Ascending aorta (tissue), 2 donors: ENCODE measurements around the gene MYH15. TPM values are rescaled to one million over a fixed set of nuclear protein-coding genes. Genes with fewer than 3 reads are reported as not detected.
A peak's percentile ranks its signal among the peaks of the same experiment; 100 is the strongest.

Source experiments
- DNase-seq, 2 donors: peaks; one replicate each; pipeline ENCODE4 v3.0.0-alpha.2; 2019; ENCODE audit warnings: low spot score in 2 of 2
- H3K27ac ChIP-seq, 2 donors: fragments of 200-600 bp; sonication (generic); one replicate each; pipeline ENCODE4 v1.5.1; 2016 to 2017; ENCODE audit warnings: mild to moderate bottlenecking in 1 of 2
- H3K27me3 ChIP-seq: fragments of 200-600 bp; sonication (generic); one replicate; pipeline ENCODE4 v1.5.1; 2017
- H3K36me3 ChIP-seq, 2 donors: fragments of 200-600 bp; sonication (generic); one replicate each; pipeline ENCODE4 v1.5.1; 2016
- H3K4me1 ChIP-seq, 2 donors: fragments of 200-600 bp; sonication (generic); one replicate each; pipeline ENCODE4 v1.5.1; 2016 to 2017; ENCODE audit warnings: mild to moderate bottlenecking in 1 of 2
- H3K4me3 ChIP-seq, 2 donors: fragments of 200-600 bp; sonication (generic); one replicate each; pipeline ENCODE4 v1.5.1; 2016 to 2017; ENCODE audit warnings: mild to moderate bottlenecking in 1 of 2
- H3K9me3 ChIP-seq, 2 donors: fragments of 200-600 bp; sonication (generic); one replicate each; pipeline ENCODE4 v1.5.1; 2016
- intact Hi-C: fragments of 100-400 bp; cut with DNase I; formaldehyde crosslinking; loops from one replicate; pipeline ENCODE4 v1.15.1; 2023
- total RNA-seq: library from RNA; depleted of rRNA; stranded (reverse); fragments of >200 nt; gene quantifications from one replicate; pipeline ENCODE4 v1.1.0, GENCODE V29; 2016
- TF ChIP-seq, protein P1 (sequence below), 3 experiments: fragments of 200-600 bp in 2 of 3; fragments of 450-650 bp in 1 of 3; sonication (generic) in 2 of 3; IDR thresholded peaks; one replicate each; pipeline ENCODE4 v1.5.1; 2016 to 2019; ENCODE audit warnings: antibody characterized with exemption in 3 of 3, mild to moderate bottlenecking in 1 of 3, moderate library complexity in 1 of 3

MYH15 gene
- total RNA-seq, 1 donor from 2014 or later: not detected

DNA sequence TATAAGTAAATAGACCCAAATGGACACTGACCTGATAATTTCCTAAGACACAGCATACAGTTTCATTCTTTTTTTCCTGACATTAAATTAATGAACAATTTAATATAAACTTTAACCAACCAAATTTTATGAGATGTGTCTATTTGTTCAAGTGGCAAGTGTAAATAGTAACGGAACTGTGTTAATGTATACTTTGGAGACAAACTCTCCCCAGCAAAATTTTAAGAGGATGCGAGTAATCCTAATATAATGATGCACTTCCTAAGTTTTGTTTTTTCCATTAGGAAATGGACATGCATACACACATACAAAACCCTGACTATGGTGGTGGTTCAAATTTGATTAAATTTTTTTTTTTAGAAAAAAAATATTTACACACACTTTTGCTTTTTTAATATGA is 38.5 kb upstream of the MYH15 start:
- Histone ChIP-seq H3K27me3 (no peaks in the 10 kb centered on the region), H3K4me3 (no peak overlapping the region), H3K4me1 (no peaks in the 10 kb centered on the region), H3K9me3 (no peaks in the 10 kb centered on the region), H3K27ac (no peak overlapping the region), H3K36me3 (no peaks in the 10 kb centered on the region)
- intact Hi-C loops: no loop called here
- DNase-seq: no peak
- TF ChIP-seq, protein P1, sequence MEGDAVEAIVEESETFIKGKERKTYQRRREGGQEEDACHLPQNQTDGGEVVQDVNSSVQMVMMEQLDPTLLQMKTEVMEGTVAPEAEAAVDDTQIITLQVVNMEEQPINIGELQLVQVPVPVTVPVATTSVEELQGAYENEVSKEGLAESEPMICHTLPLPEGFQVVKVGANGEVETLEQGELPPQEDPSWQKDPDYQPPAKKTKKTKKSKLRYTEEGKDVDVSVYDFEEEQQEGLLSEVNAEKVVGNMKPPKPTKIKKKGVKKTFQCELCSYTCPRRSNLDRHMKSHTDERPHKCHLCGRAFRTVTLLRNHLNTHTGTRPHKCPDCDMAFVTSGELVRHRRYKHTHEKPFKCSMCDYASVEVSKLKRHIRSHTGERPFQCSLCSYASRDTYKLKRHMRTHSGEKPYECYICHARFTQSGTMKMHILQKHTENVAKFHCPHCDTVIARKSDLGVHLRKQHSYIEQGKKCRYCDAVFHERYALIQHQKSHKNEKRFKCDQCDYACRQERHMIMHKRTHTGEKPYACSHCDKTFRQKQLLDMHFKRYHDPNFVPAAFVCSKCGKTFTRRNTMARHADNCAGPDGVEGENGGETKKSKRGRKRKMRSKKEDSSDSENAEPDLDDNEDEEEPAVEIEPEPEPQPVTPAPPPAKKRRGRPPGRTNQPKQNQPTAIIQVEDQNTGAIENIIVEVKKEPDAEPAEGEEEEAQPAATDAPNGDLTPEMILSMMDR (IDR thresholded peaks at IDR 0.05): no peak

GRCh38 chr3:108548304-108548703 is 37.9 kb upstream of the MYH15 start:
- H3K4me3 ChIP-seq: no peak overlapping the region
- H3K27me3 ChIP-seq: no peaks in the 10 kb centered on the region
- H3K9me3 ChIP-seq: no peaks in the 10 kb centered on the region
- H3K4me1 ChIP-seq: no peaks in the 10 kb centered on the region
- H3K36me3 ChIP-seq: no peaks in the 10 kb centered on the region
- DNase-seq: no peak
- TF ChIP-seq, protein P1 (IDR thresholded peaks at IDR 0.05): no peak
- no peak overlapping the region for H3K27ac ChIP-seq
- intact Hi-C loops: no loop called here

DNA sequence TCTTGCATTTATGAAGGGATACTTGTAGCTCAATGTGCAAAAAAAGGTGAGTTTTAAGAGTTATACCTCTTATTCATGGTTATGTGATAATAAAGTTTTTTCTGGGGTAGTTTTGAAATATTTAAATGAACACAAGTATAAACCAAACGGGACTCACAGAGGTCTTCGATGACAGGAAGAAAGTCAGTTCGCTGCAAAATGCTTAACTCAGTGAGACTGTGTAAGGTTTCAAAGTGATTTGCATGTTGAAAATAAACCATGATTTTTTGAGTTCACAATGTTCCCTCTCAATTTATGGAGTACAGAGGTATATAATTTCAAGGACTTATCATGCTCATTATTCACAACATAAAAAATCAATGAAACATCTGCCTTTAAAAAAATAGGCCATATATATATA is 36.3 kb upstream of the MYH15 start:
- Histone ChIP-seq H3K4me3 (peak overlapping the region; percentile 24 to 43), H3K9me3 (no peaks in the 10 kb centered on the region), H3K4me1 (no peaks in the 10 kb centered on the region), H3K27ac (no peak overlapping the region), H3K36me3 (no peaks in the 10 kb centered on the region), H3K27me3 (no peaks in the 10 kb centered on the region)
- TF ChIP-seq, protein P1 (IDR thresholded peaks at IDR 0.05): no peak
- no peak for DNase-seq
- intact Hi-C loops: no loop called here

DNA sequence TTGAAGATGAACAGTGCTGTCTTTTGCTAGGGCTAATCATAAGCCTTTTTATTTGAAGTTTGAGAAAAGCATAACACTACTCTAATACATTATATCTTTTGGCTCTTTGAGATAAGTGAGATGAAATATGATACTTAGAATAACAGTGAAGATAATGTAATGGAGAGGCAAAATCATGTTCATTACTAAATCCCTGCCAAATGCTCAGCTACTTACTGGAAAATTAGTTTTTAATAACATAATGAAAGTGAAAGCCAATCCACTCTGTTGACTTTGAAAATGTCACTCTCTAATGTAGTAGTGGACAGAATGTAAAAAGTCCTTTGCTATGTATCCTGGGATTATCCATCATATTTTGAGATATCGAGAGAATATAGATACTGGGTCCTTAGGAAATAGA is 35.9 kb upstream of the MYH15 start:
- no peak overlapping the region for H3K27ac ChIP-seq
- intact Hi-C loops: no loop called here

DNA sequence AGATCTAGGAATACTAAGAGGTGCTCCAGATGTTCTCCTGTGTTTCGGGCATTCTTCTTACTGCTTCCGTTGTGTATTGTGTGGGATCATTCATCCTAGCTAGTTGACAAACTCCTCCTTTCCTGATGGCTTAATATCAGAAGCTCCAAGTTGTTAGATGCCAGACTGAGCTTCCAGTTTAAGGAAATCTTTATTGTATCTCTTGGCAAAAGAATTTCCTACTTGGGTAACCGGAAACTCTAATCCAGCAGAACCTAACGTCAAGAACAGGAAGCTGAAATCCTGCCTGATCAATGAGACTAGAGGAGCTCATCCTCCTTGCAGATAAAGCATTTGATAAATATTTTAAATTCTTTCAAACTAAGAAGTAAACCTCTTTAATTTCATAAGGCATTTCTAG is 27.7 kb upstream of the MYH15 start:
- Histone ChIP-seq H3K27me3 (no peaks in the 10 kb centered on the region), H3K4me3 (no peak overlapping the region), H3K36me3 (no peaks in the 10 kb centered on the region), H3K4me1 (no peaks in the 10 kb centered on the region), H3K27ac (no peak overlapping the region), H3K9me3 (no peaks in the 10 kb centered on the region)
- intact Hi-C loops: no loop called here
- TF ChIP-seq, protein P1 (IDR thresholded peaks at IDR 0.05): no peak
- DNase-seq: no peak

More for the DNA sequence above, 35.9 kb upstream of the MYH15 start:
- Histone ChIP-seq H3K4me1 (no peaks in the 10 kb centered on the region), H3K27me3 (no peaks in the 10 kb centered on the region), H3K9me3 (no peaks in the 10 kb centered on the region), H3K4me3 (peak overlapping the region; percentile 24 to 43), H3K36me3 (no peaks in the 10 kb centered on the region)
- TF ChIP-seq, protein P1 (IDR thresholded peaks at IDR 0.05): no peak
- DNase-seq: no peak
